Measurements from ENCODE around the gene LRBA. TPM values are rescaled to one million over a fixed set of nuclear protein-coding genes. Genes with fewer than 3 reads are reported as not detected.

LRBA gene
- polyA plus RNA-seq, 2 of the 4 experiments (the other 2 are of a cell fraction) = 10.7 to 25.1 TPM

DNA sequence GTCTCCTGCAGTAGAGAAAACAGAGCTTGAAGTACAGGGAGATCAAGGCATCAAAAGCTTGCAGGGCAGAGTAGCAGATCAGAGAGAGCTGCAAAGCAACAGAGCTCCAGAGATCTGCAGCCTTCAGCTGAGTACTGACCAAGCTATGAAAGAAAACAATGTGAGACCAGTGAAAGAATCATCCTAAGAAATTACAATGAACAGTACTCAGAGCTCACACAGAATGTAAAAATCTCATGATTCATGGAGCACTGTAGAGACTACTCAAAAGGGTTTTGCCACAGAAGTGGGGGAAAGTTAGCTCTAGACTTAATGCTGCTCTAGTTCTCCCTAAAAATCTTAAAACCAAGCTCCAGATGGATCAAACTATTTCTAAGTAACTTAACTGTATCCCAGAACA is 513.1 kb downstream of the LRBA start:
- Histone ChIP-seq H3K4me1 (peaks cover 16% of the 10 kb centered on the region), H3K4me3 (no peak overlapping the region), H3K27ac (peak overlapping the region in 1 of 2 experiments; percentile 52; a peak in 2 of 6 replicates), H3K4me2 (no peak overlapping the region; the same call in 2 of the 3 replicates), H3K9me3 (no peaks in the 10 kb centered on the region)
- POLR2A ChIA-PET = no interaction called here
- DNase-seq (ENCODE audit: low read depth in 1 of 2, low spot score in 1 of 2) (no peak), ATAC-seq (no peak), FAIRE-seq (no peak)
- CTCF ChIA-PET = no interaction called here
- no peak for TF ChIP-seq ELK1 (IDR thresholded peaks at IDR 0.05; ENCODE audit: low read depth, low read length)
- TF ChIP-seq HOXB5 (CRISPR knock-in tag; IDR thresholded peaks at IDR 0.05) = no peak
- no peak for TF ChIP-seq TFCP2L1 (CRISPR knock-in tag; IDR thresholded peaks at IDR 0.05)
- TF ChIP-seq SREBF2 (IDR thresholded peaks at IDR 0.05) = no peak
- TF ChIP-seq NFE2L2 (conservative IDR thresholded peaks at IDR 0.05; ENCODE audit: low read length) = no peak
- no peak for TF ChIP-seq MAFK (IDR thresholded peaks at IDR 0.05; ENCODE audit: partially characterized antibody)
- TF ChIP-seq EP300 (IDR thresholded peaks at IDR 0.05) = no peak
- TF ChIP-seq, protein P1, sequence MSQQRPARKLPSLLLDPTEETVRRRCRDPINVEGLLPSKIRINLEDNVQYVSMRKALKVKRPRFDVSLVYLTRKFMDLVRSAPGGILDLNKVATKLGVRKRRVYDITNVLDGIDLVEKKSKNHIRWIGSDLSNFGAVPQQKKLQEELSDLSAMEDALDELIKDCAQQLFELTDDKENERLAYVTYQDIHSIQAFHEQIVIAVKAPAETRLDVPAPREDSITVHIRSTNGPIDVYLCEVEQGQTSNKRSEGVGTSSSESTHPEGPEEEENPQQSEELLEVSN (IDR thresholded peaks at IDR 0.05; ENCODE audit: borderline replicate concordance, low read depth) = no peak
- no peak for TF ChIP-seq NR3C1 (IDR thresholded peaks at IDR 0.05)
- TF ChIP-seq MAX (IDR thresholded peaks at IDR 0.05) = no peak
- TF ChIP-seq, protein P2, sequence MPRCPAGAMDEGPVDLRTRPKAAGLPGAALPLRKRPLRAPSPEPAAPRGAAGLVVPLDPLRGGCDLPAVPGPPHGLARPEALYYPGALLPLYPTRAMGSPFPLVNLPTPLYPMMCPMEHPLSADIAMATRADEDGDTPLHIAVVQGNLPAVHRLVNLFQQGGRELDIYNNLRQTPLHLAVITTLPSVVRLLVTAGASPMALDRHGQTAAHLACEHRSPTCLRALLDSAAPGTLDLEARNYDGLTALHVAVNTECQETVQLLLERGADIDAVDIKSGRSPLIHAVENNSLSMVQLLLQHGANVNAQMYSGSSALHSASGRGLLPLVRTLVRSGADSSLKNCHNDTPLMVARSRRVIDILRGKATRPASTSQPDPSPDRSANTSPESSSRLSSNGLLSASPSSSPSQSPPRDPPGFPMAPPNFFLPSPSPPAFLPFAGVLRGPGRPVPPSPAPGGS (IDR thresholded peaks at IDR 0.05) = no peak
- TF ChIP-seq RNF2 (IDR thresholded peaks at IDR 0.05; ENCODE audit: borderline replicate concordance, low read depth) = no peak
- no peak for TF ChIP-seq FOSB (CRISPR knock-in tag; IDR thresholded peaks at IDR 0.05)
- TF ChIP-seq, protein P3, sequence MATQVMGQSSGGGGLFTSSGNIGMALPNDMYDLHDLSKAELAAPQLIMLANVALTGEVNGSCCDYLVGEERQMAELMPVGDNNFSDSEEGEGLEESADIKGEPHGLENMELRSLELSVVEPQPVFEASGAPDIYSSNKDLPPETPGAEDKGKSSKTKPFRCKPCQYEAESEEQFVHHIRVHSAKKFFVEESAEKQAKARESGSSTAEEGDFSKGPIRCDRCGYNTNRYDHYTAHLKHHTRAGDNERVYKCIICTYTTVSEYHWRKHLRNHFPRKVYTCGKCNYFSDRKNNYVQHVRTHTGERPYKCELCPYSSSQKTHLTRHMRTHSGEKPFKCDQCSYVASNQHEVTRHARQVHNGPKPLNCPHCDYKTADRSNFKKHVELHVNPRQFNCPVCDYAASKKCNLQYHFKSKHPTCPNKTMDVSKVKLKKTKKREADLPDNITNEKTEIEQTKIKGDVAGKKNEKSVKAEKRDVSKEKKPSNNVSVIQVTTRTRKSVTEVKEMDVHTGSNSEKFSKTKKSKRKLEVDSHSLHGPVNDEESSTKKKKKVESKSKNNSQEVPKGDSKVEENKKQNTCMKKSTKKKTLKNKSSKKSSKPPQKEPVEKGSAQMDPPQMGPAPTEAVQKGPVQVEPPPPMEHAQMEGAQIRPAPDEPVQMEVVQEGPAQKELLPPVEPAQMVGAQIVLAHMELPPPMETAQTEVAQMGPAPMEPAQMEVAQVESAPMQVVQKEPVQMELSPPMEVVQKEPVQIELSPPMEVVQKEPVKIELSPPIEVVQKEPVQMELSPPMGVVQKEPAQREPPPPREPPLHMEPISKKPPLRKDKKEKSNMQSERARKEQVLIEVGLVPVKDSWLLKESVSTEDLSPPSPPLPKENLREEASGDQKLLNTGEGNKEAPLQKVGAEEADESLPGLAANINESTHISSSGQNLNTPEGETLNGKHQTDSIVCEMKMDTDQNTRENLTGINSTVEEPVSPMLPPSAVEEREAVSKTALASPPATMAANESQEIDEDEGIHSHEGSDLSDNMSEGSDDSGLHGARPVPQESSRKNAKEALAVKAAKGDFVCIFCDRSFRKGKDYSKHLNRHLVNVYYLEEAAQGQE (IDR thresholded peaks at IDR 0.05) = no peak
- TF ChIP-seq TP53 (CRISPR knock-in tag; IDR thresholded peaks at IDR 0.05) = no peak
- no peak for TF ChIP-seq PHF8 (IDR thresholded peaks at IDR 0.05; ENCODE audit: borderline replicate concordance, low read depth)
- no peak for TF ChIP-seq FOXS1 (CRISPR knock-in tag; IDR thresholded peaks at IDR 0.05)

- Histone ChIP-seq H3K4me1 (peaks cover 16% of the 10 kb centered on the region), H3K4me2 (peak overlapping the region; percentile 49), H3K27ac (peak overlapping the region in 1 of 2 experiments; percentile 72; a peak in 3 of 6 replicates), H3K9me3 (no peaks in the 10 kb centered on the region), H3K4me3 (no peak overlapping the region)
- FAIRE-seq = no peak
- peak; percentile 70 to 83; a peak in 5 of 6 replicates for ATAC-seq
- whole genome bisulfite sequencing (ENCODE audit: missing lambda C conversion rate) = 81% methylated on average over 6 of the region's 6 CpGs
- peak; percentile 8 to 44 for DNase-seq (ENCODE audit: low read depth in 1 of 2, low spot score in 1 of 2)
- CTCF ChIA-PET = no interaction called here
- POLR2A ChIA-PET = no interaction called here
- TF ChIP-seq RARB (CRISPR knock-in tag; IDR thresholded peaks at IDR 0.05) = no peak
- no peak for TF ChIP-seq EP300 (IDR thresholded peaks at IDR 0.05)
- no peak for TF ChIP-seq TFCP2L1 (CRISPR knock-in tag; IDR thresholded peaks at IDR 0.05)
- TF ChIP-seq HES2 (IDR thresholded peaks at IDR 0.05) = peak; percentile 79
- TF ChIP-seq, protein P2 (IDR thresholded peaks at IDR 0.05) = no peak
- no peak for TF ChIP-seq KDM1A (IDR thresholded peaks at IDR 0.05; ENCODE audit: low read depth)
- TF ChIP-seq KDM5A (IDR thresholded peaks at IDR 0.05) = no peak
- TF ChIP-seq GATA3 (IDR thresholded peaks at IDR 0.05; ENCODE audit: borderline replicate concordance) = no peak
- TF ChIP-seq BHLHE40 (IDR thresholded peaks at IDR 0.05; ENCODE audit: low read depth, low read length) = no peak
- TF ChIP-seq CHD4 (IDR thresholded peaks at IDR 0.05; ENCODE audit: borderline replicate concordance) = no peak
- no peak for TF ChIP-seq JUN (IDR thresholded peaks at IDR 0.05)
- no peak for TF ChIP-seq CHD2 (IDR thresholded peaks at IDR 0.05; ENCODE audit: low read length, partially characterized antibody)
- TF ChIP-seq POLR2A (IDR thresholded peaks at IDR 0.05; ENCODE audit: low read length) = no peak
- TF ChIP-seq ESRRA (IDR thresholded peaks at IDR 0.05; ENCODE audit: borderline replicate concordance, low read length) = no peak
These were observed 513.9 kb downstream of the LRBA start for GRCh38 chr4:150501009-150501727.

All from A549 (cell line).